CD4-positive, alpha-beta T cell treated with Interleukin-17A for 1 hour (primary cell): ENCODE results near the gene PFAS.
A peak's percentile ranks its signal among the peaks of the same experiment; 100 is the strongest.
"Not testable (repeated sequence)": the region's sequence is repeated elsewhere in the genome, so short reads cannot be mapped to it uniquely, and the experiment has no call there.

Experiments used
- DNase-seq: peaks from one replicate; pipeline ENCODE4 v3.0.0-alpha.2; 2020

Gene PFAS

GRCh38 chr17:8248751-8249607 is at the start of gene PFAS:
Gene PFAS, plus strand, starts transcription at chr17:8249289. Its CDS starts 4,649 bp downstream, at chr17:8253938.
- peak; percentile 95 for DNase-seq

- no peak for DNase-seq
These were observed 44.1 kb upstream of the PFAS start for GRCh38 chr17:8204761-8205555.

GRCh38 chr17:8206536-8206935 is 42.6 kb upstream of the PFAS start:
- DNase-seq: no peak

GRCh38 chr17:8209907-8210760 is 39.0 kb upstream of the PFAS start, which contains the start of gene AURKB:
Gene AURKB, minus strand, starts transcription at chr17:8210575. Its CDS starts 351 bp downstream, at chr17:8210224.
- peak; percentile 96 for DNase-seq

- no peak for DNase-seq
These were observed 38.2 kb upstream of the PFAS start for GRCh38 chr17:8210761-8211458.

GRCh38 chr17:8212312-8213180 is 36.5 kb upstream of the PFAS start:
- DNase-seq: no peak

- DNase-seq: not testable (repeated sequence)
These were observed 35.1 kb upstream of the PFAS start for GRCh38 chr17:8214000-8214399.

- peak; percentile 94 for DNase-seq
These were observed 28.1 kb upstream of the PFAS start for GRCh38 chr17:8220783-8221662.

GRCh38 chr17:8221663-8222379 is 27.3 kb upstream of the PFAS start:
- peak; percentile 96 for DNase-seq

- DNase-seq: no peak
These were observed 26.8 kb upstream of the PFAS start for GRCh38 chr17:8222380-8222629.

- peak; percentile 92 for DNase-seq
These were observed 26.3 kb upstream of the PFAS start for GRCh38 chr17:8222630-8223355.

- DNase-seq: peak; percentile 63
These were observed 25.5 kb upstream of the PFAS start for GRCh38 chr17:8223356-8224126.

GRCh38 chr17:8224891-8225812 is 23.9 kb upstream of the PFAS start:
- DNase-seq: no peak

GRCh38 chr17:8225813-8226535 is 23.1 kb upstream of the PFAS start:
- peak; percentile 85 for DNase-seq

GRCh38 chr17:8226536-8227237 is 22.4 kb upstream of the PFAS start:
- peak; percentile 41 for DNase-seq

GRCh38 chr17:8227238-8227581 is 21.9 kb upstream of the PFAS start:
- DNase-seq: no peak
